VCaP (cell line): ENCODE results near the gene YWHAE.
"Not testable (repeated sequence)": the region's sequence is repeated elsewhere in the genome, so short reads cannot be mapped to it uniquely, and the experiment has no call there.

Experiments
- H3K27ac ChIP-seq: fragments of 450-650 bp; 2 replicates; pipeline ENCODE4 v1.5.1; 2017
- CTCF ChIP-seq: fragments of 450-650 bp; conservative IDR thresholded peaks from 2 replicates; pipeline ENCODE4 v1.5.1; 2017; ENCODE audit warnings: mild to moderate bottlenecking, moderate library complexity

YWHAE gene

DNA sequence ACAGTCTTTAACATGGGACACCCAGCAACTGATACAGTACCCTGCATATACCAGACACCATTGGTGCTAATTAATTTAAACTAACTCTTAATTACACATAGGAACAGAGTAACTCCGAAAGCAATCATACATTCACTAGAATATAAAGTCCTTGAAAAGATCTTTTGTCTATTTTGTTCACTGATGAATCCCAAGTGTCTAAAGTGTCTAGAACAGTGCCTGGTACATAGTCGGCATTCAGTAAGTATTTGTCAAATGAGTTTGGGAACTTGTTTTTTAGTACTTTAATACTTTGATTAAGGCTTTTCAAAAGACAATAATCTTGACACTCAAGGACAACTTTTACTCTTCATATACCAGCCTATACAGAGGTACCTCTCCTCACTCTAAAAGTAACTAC is 13.8 kb downstream of the YWHAE start:
- no peak overlapping the region for H3K27ac ChIP-seq
- no peak for TF ChIP-seq CTCF

DNA sequence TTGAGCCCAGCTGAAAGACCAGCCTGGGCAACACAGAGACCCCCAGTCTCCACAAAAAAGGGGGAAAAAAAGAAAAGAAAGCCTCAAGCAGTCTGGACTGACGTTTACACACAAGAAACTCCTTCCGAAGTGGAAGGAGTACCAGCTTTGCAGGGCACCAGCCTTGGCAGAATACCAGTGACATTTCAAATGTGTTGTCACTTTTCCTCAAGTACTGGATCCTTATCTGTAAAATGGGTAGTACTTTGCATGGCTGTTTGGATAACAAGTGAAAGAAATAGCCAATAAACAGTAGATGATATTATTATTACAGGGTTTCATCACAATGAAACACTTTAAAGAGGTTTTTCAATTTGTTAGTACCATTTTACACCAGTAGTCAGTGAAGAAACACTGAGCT is 14.2 kb downstream of the YWHAE start:
- no peak for TF ChIP-seq CTCF

GRCh38 chr17:1384905-1385435 is 15.1 kb downstream of the YWHAE start:
- no peak for TF ChIP-seq CTCF
- no peak overlapping the region for H3K27ac ChIP-seq

More for the DNA sequence above, 14.2 kb downstream of the YWHAE start:
- H3K27ac ChIP-seq: no peak overlapping the region

GRCh38 chr17:1379930-1380313 is 20.1 kb downstream of the YWHAE start:
- no peak for TF ChIP-seq CTCF
- H3K27ac ChIP-seq: no peak overlapping the region

DNA sequence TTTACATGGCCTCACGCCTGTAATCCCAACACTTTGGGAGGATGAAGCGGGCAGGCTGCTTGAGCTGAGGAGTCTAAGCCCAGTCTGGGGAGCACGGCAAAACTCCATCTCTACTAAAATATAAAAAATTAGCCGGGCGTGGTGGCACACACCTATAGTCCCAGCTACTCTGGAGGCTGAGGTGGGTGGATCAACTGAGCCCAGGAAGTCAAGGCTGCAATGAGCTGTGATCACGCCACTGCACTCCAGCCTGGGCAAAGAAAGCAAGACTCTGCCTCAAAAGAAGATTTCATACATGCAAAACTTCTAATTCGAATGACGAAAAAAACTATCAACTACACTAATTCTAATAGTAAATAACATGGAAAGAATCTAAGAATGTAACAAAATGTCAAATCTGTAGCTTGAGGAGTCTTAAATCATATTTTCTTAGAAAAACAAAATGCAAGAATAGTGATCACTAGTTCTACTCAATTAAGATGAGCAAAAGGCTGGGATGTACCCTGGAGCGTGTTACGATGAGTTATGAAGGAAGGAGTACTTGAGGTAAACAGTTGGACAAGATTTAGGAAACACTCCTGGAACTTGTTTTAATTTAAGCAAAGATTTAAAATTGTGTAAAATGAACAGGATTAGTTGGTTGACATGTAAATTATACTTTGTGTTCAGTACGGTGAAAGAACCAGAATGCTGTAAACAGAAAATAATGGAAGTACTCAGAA is 20.7 kb downstream of the YWHAE start:
- no peak for TF ChIP-seq CTCF
- no peak overlapping the region for H3K27ac ChIP-seq

- H3K27ac ChIP-seq: not testable (repeated sequence)
Measured at GRCh38 chr17:1378476-1378860, 21.6 kb downstream of the YWHAE start.

DNA sequence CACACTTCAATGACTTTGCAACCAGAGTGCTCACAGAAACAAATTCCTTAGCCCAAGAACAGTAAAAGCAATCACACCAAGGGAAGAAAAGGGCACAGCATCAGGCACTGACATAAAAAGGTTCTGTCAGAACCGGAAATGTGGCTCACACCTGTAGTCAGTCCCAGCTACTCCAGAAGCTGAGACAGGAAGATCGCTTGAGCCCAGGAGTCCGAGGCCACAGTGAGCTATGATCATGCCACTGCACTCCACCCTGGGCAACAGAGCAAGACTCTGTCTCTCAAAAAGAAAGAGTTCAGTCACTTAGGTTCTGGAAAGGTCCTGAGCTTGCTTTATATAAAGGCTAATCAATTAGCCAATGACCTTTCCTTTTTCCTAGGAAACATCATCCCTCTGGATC is 22.7 kb downstream of the YWHAE start:
- TF ChIP-seq CTCF: no peak
- peak overlapping the region; percentile 48 for H3K27ac ChIP-seq

- no peak for TF ChIP-seq CTCF
- peak overlapping the region; percentile 48 for H3K27ac ChIP-seq
Measured at GRCh38 chr17:1376061-1376460, 24.0 kb downstream of the YWHAE start.
